NCI-H1436 (cell line): Measurements from ENCODE around the gene RARS1.
"Not testable (repeated sequence)": the region's sequence is repeated elsewhere in the genome, so short reads cannot be mapped to it uniquely, and the experiment has no call there.

Source experiments
- DNase-seq: peaks from one replicate; lab custom pipeline; 2025; lab: John Stamatoyannopoulos, UW

The RARS1 gene

GRCh38 chr5:168481330-168481788, 4.9 kb upstream of the RARS1 start:
- DNase-seq = no peak

- DNase-seq = no peak
Measured at GRCh38 chr5:168482361-168482760, 3.9 kb upstream of the RARS1 start.

GRCh38 chr5:168489059-168489458, 2.8 kb downstream of the RARS1 start:
- DNase-seq = no peak

- no peak for DNase-seq
Measured at GRCh38 chr5:168494057-168494555, 7.8 kb downstream of the RARS1 start.

- no peak for DNase-seq
Measured at GRCh38 chr5:168502563-168503237, 16.4 kb downstream of the RARS1 start.

- DNase-seq = no peak
Measured at GRCh38 chr5:168513861-168514428, 27.7 kb downstream of the RARS1 start.

- no peak for DNase-seq
Measured at GRCh38 chr5:168525856-168526255, 39.6 kb downstream of the RARS1 start.

- no peak for DNase-seq
Measured at GRCh38 chr5:168527756-168528295, 41.6 kb downstream of the RARS1 start.

GRCh38 chr5:168528521-168529373, 42.5 kb downstream of the RARS1 start, which contains the start of gene FBLL1:
FBLL1 (plus strand) TSS chr5:168529305; CDS start chr5:168529505, 200 bp downstream.
- peak; percentile 12 for DNase-seq

- DNase-seq = no peak
Measured at GRCh38 chr5:168529374-168530234, 43.3 kb downstream of the RARS1 start.

GRCh38 chr5:168530621-168531150, 44.4 kb downstream of the RARS1 start:
- no peak for DNase-seq

GRCh38 chr5:168531191-168531590, 44.9 kb downstream of the RARS1 start:
- no peak for DNase-seq

GRCh38 chr5:168531987-168532864, 46.0 kb downstream of the RARS1 start:
- no peak for DNase-seq

GRCh38 chr5:168534351-168534750, 48.1 kb downstream of the RARS1 start:
- DNase-seq = not testable (repeated sequence)

- no peak for DNase-seq
Measured at GRCh38 chr5:168537176-168537575, 50.9 kb downstream of the RARS1 start.

GRCh38 chr5:168549554-168549953, 63.3 kb downstream of the RARS1 start:
- no peak for DNase-seq

- no peak for DNase-seq
Measured at GRCh38 chr5:168550656-168551055, 64.4 kb downstream of the RARS1 start.

GRCh38 chr5:168552146-168552545, 65.9 kb downstream of the RARS1 start:
- DNase-seq = no peak

GRCh38 chr5:168553377-168554130, 67.3 kb downstream of the RARS1 start:
- no peak for DNase-seq
